ENCODE data around the gene C13orf42. TPM values are rescaled to one million over a fixed set of nuclear protein-coding genes. Genes with fewer than 3 reads are reported as not detected.

The C13orf42 gene
- total and polyA plus RNA-seq, 7 donors = not detected

DNA sequence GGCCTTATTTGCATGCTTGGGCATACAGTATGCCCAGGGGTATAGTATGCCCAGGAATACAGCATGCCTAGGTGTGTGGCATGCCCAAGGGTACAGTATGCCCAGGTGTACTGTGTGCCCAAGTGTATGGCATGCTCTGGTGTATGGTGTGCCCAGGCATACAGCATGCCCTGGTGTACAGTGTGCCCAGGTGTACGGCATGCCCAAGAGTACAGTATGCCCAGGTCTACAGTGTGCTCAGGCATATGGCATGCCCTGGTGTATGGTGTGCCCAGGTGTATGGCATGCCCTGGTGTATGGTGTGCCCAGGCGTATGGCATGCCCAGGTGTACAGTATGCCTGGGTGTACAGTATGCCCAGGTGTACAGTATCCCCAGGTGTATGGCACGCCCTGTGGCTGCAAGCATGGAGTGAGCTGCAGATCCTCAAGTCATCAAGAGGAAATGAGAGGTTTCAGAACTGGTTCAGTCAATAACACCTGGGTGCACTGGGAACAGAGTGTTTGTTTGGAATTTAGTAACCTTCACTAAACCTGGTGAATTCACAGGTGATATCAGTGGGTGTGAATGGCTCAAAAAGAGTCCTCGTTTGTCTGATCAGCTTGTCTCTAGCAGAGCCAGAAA is 7.8 kb upstream of the C13orf42 start:
- intact Hi-C loops (cut with DNase I) = no loop called here
- ATAC-seq = no peak
- TF ChIP-seq, protein P1, sequence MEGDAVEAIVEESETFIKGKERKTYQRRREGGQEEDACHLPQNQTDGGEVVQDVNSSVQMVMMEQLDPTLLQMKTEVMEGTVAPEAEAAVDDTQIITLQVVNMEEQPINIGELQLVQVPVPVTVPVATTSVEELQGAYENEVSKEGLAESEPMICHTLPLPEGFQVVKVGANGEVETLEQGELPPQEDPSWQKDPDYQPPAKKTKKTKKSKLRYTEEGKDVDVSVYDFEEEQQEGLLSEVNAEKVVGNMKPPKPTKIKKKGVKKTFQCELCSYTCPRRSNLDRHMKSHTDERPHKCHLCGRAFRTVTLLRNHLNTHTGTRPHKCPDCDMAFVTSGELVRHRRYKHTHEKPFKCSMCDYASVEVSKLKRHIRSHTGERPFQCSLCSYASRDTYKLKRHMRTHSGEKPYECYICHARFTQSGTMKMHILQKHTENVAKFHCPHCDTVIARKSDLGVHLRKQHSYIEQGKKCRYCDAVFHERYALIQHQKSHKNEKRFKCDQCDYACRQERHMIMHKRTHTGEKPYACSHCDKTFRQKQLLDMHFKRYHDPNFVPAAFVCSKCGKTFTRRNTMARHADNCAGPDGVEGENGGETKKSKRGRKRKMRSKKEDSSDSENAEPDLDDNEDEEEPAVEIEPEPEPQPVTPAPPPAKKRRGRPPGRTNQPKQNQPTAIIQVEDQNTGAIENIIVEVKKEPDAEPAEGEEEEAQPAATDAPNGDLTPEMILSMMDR (IDR thresholded peaks at IDR 0.05) = no peak

DNA sequence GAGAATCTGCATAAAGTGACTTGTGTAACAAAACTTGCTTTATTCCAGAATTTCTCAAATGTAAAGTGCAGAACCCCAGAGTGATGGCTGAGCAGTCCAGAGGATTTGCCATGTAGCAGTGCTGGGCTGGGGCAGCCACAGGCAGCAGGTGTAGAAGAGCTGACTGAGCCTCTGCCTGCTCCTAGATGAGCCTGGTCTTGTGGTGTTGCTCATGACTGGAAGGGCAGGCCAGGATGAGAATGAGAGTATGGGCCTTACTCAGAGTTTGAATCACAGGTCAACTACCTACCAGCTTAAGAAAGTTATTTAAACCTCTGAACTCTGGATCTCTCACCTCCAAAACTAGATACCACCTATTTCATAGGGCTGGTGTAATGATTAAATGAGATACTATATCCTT is 2.9 kb upstream of the C13orf42 start:
- H3K9me3 ChIP-seq = no peaks in the 10 kb centered on the region
- H3K27me3 ChIP-seq (ENCODE audit: insufficient read depth in 3 of 3, low read length in 2 of 3) = peaks cover 0 to 3% (median 0%) of the 10 kb centered on the region in 3 donors
- intact Hi-C loops (cut with DNase I) = no loop called here
- H3K4me3 ChIP-seq = no peak overlapping the region
- H3K27ac ChIP-seq = no peak overlapping the region
- TF ChIP-seq, protein P1 (IDR thresholded peaks at IDR 0.05) = no peak
- ATAC-seq = no peak
- H3K36me3 ChIP-seq (ENCODE audit: insufficient read depth in 1 of 2, low read depth in 1 of 2) = no peaks in the 10 kb centered on the region
- H3K4me1 ChIP-seq = no peaks in the 10 kb centered on the region
- no peak for DNase-seq

More for the DNA sequence above, 7.8 kb upstream of the C13orf42 start:
- DNase-seq = no peak
- no peak overlapping the region for H3K4me3 ChIP-seq
- H3K36me3 ChIP-seq (ENCODE audit: insufficient read depth in 1 of 2, low read depth in 1 of 2) = no peaks in the 10 kb centered on the region
- peaks cover 0 to 3% (median 0%) of the 10 kb centered on the region in 3 donors for H3K27me3 ChIP-seq (ENCODE audit: insufficient read depth in 3 of 3, low read length in 2 of 3)
- H3K9me3 ChIP-seq = no peaks in the 10 kb centered on the region
- 88 to 89% (median 89%) methylated on average over 4 of the region's 4 CpGs for WGBS, 3 donors
- no peaks in the 10 kb centered on the region for H3K4me1 ChIP-seq
- no peak overlapping the region for H3K27ac ChIP-seq

DNA sequence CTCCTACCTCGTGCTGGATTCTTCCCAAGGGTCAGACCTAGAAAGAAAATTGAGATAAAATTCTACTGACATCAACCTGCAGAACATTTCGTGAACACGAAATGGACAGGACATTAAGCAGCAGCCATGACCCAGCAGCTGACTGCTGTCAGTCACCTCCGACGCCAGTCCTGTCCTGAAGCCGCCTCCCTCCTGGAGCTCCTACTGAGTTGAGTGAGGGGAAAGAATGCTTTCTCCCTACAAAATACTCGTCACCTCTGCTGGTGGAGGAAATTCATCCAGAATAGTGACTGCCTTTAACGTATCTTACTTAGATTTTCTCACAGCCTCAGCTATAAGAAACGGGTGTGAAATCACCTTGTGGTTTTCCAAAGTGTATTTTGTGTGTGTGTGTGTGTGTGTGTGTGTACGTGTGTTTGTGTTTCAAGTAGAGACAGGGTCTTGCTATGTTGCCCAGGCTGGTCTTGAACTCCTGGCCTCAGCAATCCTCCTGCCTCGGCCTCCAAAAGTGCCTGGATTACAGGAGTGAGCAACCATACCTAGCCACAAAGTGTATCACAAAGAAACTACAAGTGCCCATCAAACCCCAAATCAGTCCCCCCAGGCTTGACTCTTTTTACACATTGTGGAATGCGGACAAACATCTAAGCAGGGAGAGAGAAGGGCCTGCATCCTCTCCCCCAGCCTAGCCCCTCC is 2.3 kb upstream of the C13orf42 start:
- Histone ChIP-seq H3K27me3 (ENCODE audit: insufficient read depth in 3 of 3, low read length in 2 of 3) (peaks cover 0 to 3% (median 0%) of the 10 kb centered on the region in 3 donors), H3K36me3 (ENCODE audit: insufficient read depth in 1 of 2, low read depth in 1 of 2) (no peaks in the 10 kb centered on the region), H3K4me1 (no peaks in the 10 kb centered on the region), H3K9me3 (no peaks in the 10 kb centered on the region), H3K27ac (no peak overlapping the region), H3K4me3 (no peak overlapping the region)
- DNase-seq = no peak
- TF ChIP-seq, protein P1 (IDR thresholded peaks at IDR 0.05) = no peak
- ATAC-seq = no peak
- WGBS, 3 donors = 51 to 59% (median 51%) methylated on average over 12 of the region's 12 CpGs
- intact Hi-C loops (cut with DNase I) = no loop called here

DNA sequence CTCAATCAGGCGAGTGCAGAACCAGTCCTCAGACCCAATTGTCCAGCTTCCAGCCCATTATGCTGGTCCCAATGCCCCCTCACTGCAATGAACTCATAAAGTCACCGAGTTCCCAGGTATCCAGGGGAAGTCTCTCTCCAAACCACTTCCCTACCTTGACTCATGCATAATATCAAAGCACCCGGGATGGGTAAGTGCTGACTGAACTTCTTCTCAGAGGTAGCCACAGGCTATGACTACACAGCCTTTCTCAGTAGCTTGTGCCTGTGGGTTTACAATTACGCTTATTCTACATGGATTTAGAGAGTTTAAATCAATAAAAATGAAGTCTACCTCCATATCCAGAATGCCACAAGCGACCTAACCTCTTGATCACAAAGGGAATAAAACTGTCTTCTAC is 1.7 kb upstream of the C13orf42 start:
- H3K27ac ChIP-seq = no peak overlapping the region
- 77 to 85% (median 83%) methylated on average over 5 of the region's 5 CpGs for WGBS, 3 donors
- H3K27me3 ChIP-seq (ENCODE audit: insufficient read depth in 3 of 3, low read length in 2 of 3) = peaks cover 0 to 3% (median 0%) of the 10 kb centered on the region in 3 donors
- H3K4me3 ChIP-seq = no peak overlapping the region
- intact Hi-C loops (cut with DNase I) = no loop called here
- no peaks in the 10 kb centered on the region for H3K4me1 ChIP-seq
- H3K36me3 ChIP-seq (ENCODE audit: insufficient read depth in 1 of 2, low read depth in 1 of 2) = no peaks in the 10 kb centered on the region
- no peaks in the 10 kb centered on the region for H3K9me3 ChIP-seq
- no peak for ATAC-seq
- TF ChIP-seq, protein P1 (IDR thresholded peaks at IDR 0.05) = no peak
- no peak for DNase-seq
